ENCODE results near the gene PGC.
A peak's percentile ranks its signal among the peaks of the same experiment; 100 is the strongest.

PGC gene

DNA sequence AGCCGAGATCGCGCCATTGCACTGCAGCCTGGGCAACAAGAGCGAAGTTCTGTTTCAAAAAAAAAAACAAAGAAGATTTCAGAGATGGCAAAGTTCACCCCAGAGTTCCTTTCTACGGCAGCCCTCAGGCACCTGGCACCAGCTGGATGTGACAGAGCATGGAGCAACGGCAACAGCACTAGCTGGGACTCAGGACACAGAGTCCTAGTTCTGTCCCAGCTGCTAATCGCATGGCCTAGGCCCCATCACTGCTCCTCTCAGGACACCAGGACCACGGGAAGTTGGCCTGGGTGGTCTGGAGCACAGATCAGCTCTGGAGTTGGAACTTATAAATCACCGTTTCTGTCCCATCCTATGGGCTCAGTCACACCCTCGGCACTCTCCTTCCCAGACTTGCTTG lies 1.1 kb downstream of the PGC start:
- DNase-seq = no peak

DNA sequence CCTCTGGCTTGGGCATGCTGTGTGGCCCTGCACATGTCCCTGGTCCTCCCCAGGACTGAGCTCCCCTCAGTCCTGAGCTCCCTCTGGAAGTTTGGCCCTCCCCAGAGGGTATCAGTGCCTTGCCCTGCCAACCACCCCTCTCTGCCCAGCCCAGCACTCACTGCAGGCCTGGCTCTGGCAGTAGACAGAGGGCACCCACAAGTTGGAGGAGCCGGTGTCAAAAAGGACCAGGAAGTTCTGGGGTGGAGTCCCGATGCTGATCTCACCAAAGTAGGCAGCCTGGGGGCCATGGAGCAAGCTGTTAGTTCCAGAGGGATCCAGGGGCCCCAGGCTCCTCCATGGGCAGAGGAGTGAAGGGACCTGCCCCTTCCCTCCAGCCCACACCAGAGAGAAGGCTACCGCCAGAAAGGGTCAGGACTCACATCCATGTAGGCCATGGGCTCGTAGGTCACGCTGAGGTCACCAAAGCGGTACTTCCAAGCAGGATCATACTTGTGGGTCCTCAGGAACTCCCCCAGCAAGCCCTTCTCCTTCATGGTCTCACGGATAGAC lies 2.9 kb downstream of the PGC start:
- DNase-seq = no peak

DNA sequence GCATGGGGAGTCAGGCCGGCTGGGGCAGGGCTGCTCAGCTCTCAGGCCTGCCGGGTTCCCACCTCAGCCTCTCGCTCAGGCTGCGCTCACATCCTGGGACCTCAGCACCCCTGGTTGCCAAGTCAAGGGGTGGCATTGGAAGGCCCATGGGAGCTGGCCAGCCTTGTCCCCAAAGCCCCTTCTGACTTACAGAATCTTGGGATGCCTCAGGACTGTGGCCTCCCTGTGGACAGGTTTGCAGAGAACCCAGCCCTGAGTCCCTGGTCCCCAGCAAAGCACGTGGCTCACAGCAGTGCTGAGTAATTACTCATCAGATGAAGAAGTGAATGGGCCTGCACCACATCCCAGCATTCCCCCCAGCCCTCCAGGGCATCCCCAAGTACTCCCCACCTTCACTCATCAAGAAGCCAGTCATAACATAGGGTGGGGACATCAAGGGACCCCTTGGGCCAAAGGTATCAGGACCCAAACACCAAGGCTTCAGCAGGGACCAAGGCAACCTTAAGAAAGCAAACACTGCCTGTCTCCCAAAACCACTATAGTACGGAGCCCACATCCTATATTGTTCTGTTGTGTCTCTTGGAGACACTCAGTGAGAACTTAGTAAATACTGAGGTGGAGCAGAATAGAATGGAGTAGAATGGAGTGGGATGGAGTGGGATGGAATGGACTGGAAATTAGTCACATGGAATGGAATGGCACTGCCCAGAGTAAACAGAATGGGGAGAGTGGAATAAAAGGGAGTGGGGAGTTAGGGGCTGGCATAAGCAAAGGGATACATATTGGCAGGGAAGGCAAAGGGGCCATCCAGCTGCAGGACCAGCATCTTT lies 3.6 kb downstream of the PGC start:
- DNase-seq = no peak

DNA sequence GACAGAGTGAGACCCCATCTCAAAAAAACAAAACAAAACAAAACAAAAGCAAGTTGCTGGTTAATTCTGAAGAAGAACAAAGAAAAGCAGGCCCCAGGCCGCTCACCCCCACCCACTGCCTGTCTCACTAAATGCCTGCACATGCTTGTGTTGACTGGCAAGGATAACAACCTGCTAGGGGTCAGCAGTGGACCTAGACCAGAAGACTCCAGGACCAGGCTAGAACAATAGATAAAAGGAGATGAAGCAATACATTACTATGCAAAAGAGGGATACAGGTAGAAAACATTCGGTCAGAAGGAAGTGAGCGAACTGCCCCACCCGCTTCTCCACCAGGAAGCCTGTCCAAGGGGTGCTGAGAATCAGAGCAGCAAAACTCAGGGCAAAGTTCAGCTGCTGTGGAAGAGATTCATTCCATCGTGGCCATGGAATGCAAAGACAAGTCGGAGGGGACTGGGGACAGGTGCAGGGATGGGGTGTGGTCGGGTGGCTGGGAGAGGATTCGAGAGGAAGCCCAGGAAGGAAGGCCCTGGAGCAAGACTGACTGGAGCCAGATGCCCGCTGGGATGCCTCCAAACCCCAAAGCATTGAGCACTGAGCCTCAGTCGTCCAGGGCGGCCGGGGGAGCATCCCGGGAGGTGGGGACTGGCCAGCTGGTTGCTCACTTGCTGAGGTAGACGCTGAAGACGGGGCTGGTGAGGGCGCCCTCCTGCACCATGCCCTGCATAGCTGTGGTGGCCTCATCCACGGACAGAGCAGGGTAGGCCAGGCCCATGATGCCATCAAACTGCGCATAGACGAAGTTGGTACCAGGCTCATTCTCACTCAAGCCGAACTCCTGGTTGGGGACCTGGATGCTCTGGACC lies 5.3 kb downstream of the PGC start:
- no peak for DNase-seq

DNA sequence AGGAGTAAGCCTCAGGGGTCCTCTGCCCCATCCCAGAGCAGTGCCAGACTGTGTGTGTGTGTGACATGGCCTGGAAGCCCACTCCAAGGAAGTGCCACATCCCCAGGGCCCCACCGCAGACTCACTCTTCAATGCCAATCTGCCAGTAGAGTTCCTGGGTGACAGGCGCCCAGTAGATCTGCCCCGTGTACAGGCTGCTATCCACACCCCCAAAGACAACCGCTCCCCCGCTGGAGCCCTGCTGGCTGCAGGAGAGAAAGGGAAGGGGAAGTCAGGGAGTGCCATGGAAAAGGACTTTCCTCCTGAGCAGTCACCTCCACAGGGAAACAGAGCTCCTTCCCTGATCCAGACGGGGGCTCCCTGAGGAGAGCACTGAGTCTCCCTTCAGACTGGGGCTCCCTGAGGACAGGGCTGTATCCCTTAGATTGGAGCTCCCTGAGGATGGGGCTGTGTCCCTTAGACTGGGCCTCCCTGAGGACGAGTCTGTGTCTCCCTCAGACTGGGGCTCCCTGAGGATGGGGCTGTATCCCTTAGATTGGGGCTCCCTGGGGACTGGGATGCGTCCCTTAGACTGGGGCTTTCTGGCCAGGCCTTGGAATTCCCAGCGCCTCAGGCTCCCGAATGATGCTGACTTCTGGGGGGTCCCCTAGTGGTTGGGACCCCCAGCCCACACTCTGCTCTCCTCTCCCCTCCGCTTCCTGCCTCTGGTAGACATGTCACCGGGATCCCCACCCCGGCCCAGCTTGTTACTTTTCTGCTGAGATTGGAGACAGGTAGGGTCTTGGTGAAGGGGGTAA lies 6.6 kb downstream of the PGC start:
- DNase-seq = no peak

DNA sequence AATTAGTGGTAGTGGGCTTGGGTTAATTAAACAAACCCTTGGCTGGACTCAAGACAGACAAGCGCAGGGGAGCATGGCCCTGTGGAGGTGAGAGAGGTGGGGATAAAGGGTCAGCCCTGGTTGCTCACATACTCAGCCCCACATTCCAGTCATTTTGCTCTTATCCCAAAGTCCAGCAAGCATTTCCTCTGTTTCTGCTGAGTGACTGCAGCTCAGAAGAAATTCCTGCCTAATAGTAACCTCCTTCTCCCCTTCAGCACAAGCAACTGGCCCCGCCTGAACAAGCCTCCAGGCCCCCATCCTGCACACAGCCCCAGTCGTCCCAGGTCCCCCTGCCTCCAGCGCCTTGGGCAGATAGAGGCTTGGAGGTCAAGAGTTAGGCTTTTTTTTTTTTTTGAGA lies 8.2 kb downstream of the PGC start:
- no peak for DNase-seq

DNA sequence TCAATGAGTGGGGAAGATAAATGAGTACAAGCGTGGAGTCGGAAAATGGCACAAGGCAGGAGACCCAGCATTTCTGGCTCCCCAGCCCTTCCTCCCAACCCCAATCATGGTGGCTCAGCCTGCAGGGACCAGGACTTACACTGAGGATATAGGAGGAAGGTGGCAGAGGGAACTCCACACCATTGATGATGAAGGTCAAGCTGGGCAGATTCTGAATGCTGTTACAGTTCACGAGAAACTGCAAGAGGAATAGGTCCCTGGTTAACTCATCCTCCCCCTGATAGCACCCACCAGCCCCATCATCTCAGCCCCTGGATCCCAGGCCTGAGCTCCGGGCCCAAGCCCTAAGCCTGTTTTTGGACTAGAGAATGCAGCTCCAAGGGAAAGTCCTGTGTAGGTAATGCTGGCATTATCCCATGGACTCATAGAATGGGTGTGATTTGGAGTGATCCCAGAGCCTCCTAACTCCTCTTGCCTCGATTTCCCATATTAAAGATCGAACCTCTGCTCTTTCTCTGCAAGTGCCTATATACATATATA lies 9.5 kb downstream of the PGC start:
- no peak for DNase-seq

DNA sequence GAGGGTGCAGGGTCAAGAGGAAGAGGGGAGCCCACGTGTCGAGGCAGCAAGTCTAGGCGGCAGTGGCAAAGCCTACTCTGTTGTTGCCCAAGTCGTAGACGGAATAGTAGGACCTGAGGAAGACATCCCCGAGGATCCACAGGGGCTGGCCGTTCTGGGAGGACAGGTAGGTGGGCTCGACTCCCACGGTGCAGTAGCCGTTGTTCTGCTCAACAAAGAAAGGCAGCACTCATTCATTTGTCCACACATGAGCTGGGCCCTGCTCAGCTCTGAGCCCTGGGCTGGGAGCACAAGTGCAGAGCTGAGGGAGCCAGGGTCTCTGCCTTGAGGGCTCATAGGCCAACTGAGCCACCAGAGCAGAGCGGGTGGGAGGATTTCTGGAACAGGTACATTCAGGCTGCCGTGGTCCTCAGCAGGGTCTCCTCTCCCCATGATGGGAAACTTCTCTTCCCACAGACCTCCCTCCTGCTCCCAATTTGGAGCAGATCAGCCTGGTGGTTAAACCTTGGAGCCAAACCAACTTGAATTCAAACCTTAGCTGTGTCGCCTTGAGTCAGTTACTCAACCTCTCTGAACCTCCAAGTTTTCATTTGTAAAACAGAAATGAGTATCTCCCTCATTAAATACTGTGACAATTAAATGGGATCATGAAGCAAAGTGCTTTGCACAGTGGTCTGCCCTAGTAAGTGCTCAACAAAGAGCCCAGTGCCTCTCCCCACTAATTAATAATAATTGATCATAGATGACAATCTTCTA lies 10.2 kb downstream of the PGC start:
- DNase-seq = no peak

DNA sequence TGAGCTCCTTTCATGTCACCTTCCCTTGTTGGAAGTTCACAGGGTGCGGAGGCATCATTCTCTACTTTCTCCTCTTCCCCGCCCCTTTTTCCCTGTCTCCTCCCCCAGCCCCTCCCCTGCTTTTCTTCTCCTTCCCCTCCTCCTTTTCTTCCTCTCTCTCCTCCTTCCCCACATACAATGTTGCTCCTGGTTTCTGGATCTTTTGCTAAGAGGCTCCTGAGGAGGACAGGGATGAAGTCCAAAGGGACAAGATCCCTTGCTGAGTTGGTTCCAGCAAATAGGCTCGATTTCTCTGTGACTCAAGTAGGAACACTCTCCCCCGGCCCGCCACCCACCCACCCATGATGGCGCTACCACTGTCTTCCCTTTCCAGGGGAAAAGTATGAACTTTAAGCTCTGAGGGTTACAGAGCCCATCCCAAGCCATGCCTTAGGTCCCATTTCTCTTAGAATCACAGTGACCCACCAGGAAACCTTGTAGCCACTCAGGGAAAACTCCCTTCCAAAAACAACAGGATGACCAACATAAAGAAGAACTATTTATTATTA lies 10.9 kb downstream of the PGC start:
- DNase-seq = no peak

DNA sequence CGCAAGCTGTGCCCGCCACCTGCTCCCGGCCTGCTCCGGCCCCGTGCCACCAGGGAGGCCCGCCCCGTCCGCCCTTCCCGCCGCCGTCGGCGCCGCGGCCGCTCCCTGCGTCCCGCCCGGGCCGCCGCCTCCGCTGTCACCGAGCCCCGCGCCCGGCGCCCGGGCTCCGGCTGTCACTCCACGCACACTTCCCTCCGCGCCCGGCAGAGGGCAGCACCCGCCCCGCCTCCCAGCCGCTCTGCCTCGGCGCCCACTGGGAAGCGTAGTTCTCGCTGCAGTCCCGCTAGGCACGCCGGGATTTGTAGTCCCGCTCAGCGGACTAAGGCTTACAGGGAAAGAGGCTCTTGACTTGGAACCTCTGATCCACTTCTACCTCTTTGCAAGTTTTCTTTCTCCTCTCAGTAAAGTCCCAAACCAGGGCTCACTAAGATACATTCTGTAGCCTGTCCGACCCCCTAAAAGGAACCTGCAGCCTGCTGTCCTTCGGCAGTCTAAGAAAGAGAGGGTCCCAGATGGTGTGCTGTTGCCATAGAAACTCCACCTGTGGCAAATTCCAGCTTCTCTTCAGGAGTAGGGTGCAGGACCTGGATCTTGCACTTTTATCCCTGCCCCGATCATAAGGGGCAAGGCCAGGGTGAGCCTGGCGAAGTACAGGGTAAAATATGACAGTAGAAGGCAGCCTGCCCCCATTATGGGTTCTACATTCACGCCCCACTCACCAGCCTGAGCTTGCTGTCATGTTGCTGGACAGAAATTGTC lies 11.6 kb downstream of the PGC start, which contains the start of gene TFEB:
TSS of gene TFEB (minus strand) at position 182 of the 759 bp plus-strand sequence. CDS start 44,395 bp downstream, outside the sequence.
- no peak for DNase-seq

DNA sequence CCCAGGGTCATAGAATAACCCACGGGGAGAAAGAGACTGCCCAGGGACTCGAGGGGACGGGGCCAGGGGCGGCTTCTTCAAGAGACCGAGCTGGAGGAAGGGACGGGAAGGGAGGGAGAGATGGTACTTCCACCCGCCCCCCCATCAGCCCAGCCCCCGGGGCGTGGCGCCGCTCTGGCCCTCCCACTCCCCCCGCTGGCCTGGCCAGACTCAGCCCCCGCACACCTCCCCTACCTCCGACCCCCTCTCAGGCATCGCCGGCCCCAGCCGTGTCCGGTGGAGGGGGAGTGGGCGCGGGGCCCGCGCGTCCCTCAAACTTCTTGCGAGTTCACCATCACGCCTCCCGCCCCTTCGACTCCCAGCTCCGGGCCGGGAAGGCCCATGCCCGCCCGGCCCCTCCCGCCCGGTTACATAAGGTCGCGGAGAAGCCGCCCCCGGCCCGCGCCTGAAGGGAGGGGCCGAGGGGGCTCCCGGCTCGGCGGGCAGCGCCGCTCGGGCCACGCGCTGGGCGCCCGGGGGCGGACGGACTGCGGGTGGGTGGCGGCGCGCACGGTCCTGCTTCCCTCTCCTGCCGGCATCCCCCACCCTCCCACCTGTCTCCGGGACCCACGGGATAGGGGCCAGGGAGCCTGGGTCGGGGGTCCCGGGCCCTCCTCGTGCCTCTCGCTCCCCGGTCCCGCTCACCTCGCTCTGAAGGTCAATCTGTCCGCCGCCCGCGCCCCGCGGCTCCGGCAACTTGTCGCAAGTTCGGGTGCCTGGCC lies 12.4 kb downstream of the PGC start:
- peak; percentile 75 for DNase-seq

DNA sequence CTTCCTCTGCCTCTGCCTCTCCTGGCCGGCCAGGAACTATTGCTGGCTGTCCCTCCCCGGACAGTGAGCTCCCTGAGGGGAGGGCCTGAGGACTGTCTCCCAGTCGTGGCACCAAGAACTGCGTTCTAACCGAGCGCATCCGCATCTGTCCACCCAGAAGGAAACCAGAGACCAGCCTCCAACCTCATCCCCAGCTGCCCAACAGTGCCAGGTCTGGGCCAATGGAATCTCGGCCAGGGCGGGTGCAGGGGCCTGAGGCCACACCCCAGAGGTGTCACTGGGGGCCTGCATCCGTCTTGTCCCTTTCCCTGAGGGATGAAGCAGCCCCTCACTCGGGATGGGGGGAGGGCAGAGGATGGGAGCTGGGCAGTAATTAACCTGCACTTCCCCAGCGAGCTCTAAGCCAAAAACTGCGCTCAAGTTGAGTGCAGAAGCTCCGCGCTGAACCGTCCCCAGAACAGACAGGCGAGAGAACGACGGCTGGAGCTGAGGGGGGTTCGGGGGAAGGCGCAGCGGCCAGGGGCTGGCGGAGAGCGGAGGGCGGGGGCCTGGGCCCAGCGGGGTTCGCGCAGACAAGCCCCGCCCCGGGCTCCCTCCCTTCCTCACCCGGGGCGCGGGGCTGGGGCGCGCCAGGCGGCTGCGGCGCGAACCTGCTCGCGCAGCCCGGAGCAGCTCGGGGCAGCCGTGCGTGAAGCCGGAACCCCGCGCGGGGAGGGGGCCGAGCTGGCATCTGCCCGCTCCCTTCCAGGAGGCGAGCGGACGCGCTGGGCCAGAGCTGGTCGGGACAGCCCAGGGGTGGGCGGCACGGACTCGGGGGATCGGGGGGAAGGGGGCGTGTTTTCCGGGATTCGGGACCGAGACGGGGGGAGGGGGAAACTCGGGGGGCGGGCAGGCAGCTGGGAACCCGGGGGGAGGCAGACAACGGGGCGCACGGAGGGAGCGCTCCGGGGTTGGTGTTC lies 13.2 kb downstream of the PGC start:
- DNase-seq = peak; percentile 77

DNA sequence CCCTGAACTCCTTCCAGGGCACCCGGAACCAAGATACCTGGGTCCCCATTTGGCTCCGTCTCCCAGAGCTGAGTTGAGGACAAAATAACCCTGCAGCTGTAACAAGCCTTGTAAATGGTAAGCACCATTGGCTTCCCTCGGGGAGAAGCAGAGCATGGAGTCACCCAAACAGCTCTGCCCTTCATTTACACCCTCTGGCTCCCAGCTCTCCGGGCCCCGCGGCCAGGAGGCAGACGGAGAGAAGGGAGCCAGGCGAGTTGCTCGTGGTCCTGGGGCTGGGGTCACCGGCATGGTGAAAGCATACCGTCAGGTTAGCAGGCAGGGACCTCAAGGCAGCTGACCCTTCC lies 13.9 kb downstream of the PGC start:
- DNase-seq = no peak

DNA sequence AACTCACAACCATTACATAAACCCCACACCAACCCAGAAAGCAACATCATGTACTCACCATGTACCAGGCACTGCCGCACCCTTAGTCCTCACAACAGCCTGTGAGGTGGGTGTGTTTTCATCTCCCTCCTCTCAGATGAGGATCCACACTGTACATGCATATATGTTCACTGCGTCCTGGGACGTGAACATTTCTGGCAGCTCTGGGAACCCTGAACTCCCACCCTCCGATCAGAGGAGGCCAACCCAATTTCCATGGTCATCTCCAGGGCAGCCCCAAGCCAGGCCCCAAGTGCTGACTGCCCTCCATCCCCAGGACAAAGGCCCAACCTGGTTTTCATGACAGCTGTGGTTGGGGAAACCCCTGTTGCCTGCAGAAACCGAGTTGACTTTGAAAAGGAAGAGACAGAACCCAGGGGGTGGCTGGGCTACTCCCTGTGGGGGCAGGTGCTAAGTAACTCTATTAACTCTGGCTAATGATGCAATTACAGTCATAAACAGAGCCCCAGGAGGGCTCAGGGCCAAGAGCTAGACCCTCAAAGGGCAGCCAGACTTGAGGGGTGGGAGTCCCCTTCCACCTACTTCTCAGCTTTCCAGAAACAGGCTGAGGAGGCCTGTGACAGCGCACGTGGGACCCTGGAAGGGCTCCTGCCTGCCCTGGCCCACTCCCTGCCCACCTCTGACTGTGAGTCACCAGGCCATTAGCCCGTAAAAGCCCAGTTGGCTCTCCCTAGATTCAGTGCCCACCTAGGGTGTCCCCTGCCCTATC lies 14.4 kb downstream of the PGC start:
- peak; percentile 39 for DNase-seq

DNA sequence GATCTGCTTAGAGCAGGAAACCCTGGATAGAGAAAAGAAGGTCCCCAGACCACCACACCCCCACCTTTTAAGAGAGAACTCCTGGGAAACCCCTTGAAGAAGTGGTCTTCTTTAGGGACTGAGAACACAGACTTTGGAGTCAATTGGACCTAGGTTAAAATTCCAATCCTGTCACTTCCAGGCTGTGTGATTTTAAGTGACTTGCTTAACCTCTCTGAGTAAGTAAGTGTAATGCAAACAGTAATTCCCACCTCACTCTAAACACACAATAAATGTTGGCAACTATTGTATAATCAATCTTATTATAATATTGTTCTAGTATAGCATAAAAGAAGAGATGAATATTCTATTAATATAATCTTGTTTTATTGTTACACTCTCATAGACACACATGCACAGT lies 15.0 kb downstream of the PGC start:
- no peak for DNase-seq

DNA sequence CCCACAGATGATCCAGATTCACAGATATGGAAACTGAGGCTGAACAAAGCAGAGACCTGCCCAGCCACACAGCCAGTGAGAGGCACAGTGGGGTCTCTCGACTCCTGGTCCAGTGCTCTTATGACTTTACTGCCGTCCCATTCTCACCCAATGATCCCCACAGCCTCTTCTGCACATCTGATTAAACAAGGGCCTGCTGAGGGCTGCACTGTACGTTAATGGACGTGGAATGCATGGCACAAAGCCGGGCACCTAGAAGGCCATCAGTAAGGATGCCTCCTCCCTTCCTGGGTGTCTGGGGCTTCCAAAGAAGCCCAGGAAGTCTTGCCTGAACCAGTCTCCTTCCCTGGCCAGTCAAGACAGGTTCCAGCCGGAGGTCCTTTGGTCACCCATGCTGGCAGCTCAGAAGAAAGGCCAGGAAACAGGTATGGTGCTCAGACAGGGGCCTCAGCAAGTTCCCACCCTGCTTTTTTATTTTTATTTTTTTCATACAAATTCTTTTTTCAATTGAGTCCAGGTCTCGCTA lies 15.6 kb downstream of the PGC start:
- DNase-seq = no peak
